ENCODE results near the gene SSBP3.

DNA sequence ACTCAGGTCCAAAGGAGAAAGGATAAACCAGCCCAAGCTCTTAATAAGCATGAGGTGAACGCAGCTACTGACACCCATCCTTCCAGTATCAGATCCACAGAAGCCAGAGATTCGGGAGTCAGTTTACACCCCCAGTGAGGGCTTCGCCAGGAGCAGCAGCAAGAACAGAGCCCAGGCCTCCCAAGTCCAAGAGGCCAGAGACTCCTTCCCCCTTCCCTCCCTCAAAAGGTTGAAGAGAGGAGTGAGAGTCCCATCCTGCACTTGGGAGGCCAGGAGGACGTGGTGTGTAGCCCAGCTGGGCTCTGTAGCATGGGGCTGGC is 133.5 kb downstream of the SSBP3 start:
- TF ChIP-seq CTCF (optimal IDR thresholded peaks at IDR 0.05 in 1 of 3, IDR thresholded peaks at IDR 0.05 in 1 of 3, conservative IDR thresholded peaks at IDR 0.05 in 1 of 3; ENCODE audit: extremely low read depth in 1 of 3, insufficient read depth in 2 of 3, low read length in 3 of 3) (peak in 1 of 3 experiments; percentile 35), EZH2 (IDR thresholded peaks at IDR 0.05; ENCODE audit: low read length) (no peak)
